Measurements from ENCODE around the gene SLC6A9. TPM values are rescaled to one million over a fixed set of nuclear protein-coding genes. Genes with fewer than 3 reads are reported as not detected.

Gene SLC6A9
- total and polyA plus RNA-seq, 2 experiments from 2014 or later: 14.4 to 20.0 TPM

DNA sequence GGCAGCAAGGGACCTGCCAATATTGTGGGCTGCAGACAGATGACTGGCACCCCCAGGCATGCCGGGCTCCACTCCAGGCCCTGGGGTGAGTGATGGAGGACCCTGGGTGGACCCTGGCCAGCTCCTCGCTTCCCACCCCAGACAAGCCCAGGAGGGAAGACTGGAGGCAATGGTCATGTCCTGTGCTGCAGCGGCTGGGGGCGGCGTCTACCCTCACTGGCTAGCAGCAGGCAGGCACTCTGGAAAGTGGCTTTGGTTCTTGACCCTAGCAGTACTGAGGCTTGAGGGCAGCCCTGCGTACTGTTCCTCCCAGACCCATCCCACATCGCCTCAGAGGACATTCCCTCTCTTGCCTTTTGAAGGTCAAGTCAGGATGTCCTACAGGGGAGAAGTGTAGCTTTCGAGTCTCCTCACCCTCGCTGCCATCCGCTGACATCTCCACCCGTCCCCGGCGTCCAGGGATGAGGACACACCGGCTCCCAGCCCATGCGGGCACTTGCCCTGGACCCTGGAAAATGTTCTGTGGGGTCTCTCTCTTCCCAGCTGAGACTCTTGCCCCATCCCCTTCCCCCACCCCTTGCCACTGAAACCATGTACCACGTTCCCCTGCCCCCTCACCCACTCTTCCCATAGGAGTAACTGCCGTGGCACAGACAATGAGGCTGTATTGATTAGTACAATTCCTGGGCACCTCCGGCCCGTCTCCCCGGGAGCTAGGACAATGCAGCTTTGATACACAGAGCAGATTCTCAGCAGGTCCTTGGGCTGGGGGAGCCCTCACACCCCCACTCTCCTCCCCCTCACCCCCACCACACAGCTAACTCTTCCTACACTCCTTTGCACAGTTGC, 15.0 kb downstream of the SLC6A9 start:
- H4K20me1 ChIP-seq (replicated peaks; ENCODE audit: insufficient read depth): peaks cover 7% of the 10 kb centered on the region; the same call in 1 of the 2 replicates
- no peak overlapping the region for H2AFZ ChIP-seq
- Mint-ChIP-seq H3K9me3 (no peaks in the 10 kb centered on the region), H3K4me3 (no peak overlapping the region), H3K27ac (no peak overlapping the region), H3K27me3 (ENCODE audit: insufficient read depth, low read depth, poor library complexity) (peaks cover 5% of the 10 kb centered on the region), H3K36me3 (ENCODE audit: low read depth) (peaks cover 15% of the 10 kb centered on the region), H3K4me1 (peaks cover 18% of the 10 kb centered on the region)
- H3K36me3 ChIP-seq (ENCODE audit: insufficient read depth): no peaks in the 10 kb centered on the region; the same call in 1 of the 2 replicates
- no peaks in the 10 kb centered on the region for H3K27me3 ChIP-seq (ENCODE audit: insufficient read depth)
- no peak overlapping the region for H3K27ac ChIP-seq (ENCODE audit: low read depth)
- TF ChIP-seq CREB1 (CRISPR knock-in tag; IDR thresholded peaks at IDR 0.05; ENCODE audit: low read depth) (no peak), STAT1 (IDR thresholded peaks at IDR 0.05; ENCODE audit: unreplicated experiment) (no peak)
- H3F3A ChIP-seq (replicated peaks; ENCODE audit: low read depth): no peaks in the 10 kb centered on the region
- no peak overlapping the region for H3K4me2 ChIP-seq
- H3K9me2 ChIP-seq (ENCODE audit: insufficient read depth): no peaks in the 10 kb centered on the region
- H3K79me2 ChIP-seq (replicated peaks; ENCODE audit: insufficient read depth): no peaks in the 10 kb centered on the region
- H3K4me1 ChIP-seq (ENCODE audit: insufficient read depth): no peaks in the 10 kb centered on the region
- no peak overlapping the region for H3K4me3 ChIP-seq
- peak; percentile 22 for ATAC-seq
- DNase-seq (ENCODE audit: low spot score): no peak

DNA sequence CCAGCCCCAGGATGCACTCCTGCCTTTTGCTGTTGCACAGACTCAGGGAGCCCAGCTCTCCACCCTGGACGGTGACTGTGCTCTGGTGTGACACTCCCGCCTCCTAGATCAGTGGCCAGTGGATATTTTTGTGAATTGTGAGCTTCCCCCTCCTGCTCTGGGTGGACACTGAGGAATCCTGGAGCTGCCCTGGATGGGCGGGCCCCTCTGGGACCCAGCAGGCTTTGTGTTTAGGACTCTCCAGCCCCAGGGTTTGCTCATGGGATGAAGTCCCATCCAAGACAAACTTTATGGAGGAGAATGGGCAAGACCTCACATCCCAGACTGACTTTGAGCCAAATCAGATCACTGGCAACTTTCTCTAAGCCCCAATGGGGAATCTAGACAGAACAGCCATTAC, 16.1 kb downstream of the SLC6A9 start:
- H3K27me3 ChIP-seq (ENCODE audit: insufficient read depth): no peaks in the 10 kb centered on the region
- peaks cover 7% of the 10 kb centered on the region; the same call in 1 of the 2 replicates for H4K20me1 ChIP-seq (replicated peaks; ENCODE audit: insufficient read depth)
- no peaks in the 10 kb centered on the region; the same call in 1 of the 2 replicates for H3K36me3 ChIP-seq (ENCODE audit: insufficient read depth)
- peaks cover 7% of the 10 kb centered on the region for H3K36me3 Mint-ChIP-seq (ENCODE audit: low read depth)
- no peak overlapping the region for H3K27ac ChIP-seq (ENCODE audit: low read depth)
- ATAC-seq: no peak
- H3K79me2 ChIP-seq (replicated peaks; ENCODE audit: insufficient read depth): no peaks in the 10 kb centered on the region
- H3K9me3 Mint-ChIP-seq: no peaks in the 10 kb centered on the region
- TF ChIP-seq POLR2AphosphoS5 (IDR thresholded peaks at IDR 0.05; ENCODE audit: low read depth): no peak
- TF ChIP-seq EZH2phosphoT487 (IDR thresholded peaks at IDR 0.05; ENCODE audit: unreplicated experiment): no peak
- peaks cover 18% of the 10 kb centered on the region for H3K4me1 Mint-ChIP-seq
- 0 out of 2 replicates have a peak overlapping the region, but pooled peaks have one; percentile 31 for H3K27ac Mint-ChIP-seq
- H3K4me2 ChIP-seq: no peak overlapping the region
- no peak overlapping the region for H3K4me3 Mint-ChIP-seq
- peaks cover 6% of the 10 kb centered on the region for H3K27me3 Mint-ChIP-seq (ENCODE audit: insufficient read depth, low read depth, poor library complexity)
- H3K4me1 ChIP-seq (ENCODE audit: insufficient read depth): no peaks in the 10 kb centered on the region
- no peak for DNase-seq (ENCODE audit: low spot score)
- no peak overlapping the region for H2AFZ ChIP-seq
- no peaks in the 10 kb centered on the region for H3F3A ChIP-seq (replicated peaks; ENCODE audit: low read depth)
- H3K4me3 ChIP-seq: no peak overlapping the region
- no peaks in the 10 kb centered on the region for H3K9me2 ChIP-seq (ENCODE audit: insufficient read depth)

DNA sequence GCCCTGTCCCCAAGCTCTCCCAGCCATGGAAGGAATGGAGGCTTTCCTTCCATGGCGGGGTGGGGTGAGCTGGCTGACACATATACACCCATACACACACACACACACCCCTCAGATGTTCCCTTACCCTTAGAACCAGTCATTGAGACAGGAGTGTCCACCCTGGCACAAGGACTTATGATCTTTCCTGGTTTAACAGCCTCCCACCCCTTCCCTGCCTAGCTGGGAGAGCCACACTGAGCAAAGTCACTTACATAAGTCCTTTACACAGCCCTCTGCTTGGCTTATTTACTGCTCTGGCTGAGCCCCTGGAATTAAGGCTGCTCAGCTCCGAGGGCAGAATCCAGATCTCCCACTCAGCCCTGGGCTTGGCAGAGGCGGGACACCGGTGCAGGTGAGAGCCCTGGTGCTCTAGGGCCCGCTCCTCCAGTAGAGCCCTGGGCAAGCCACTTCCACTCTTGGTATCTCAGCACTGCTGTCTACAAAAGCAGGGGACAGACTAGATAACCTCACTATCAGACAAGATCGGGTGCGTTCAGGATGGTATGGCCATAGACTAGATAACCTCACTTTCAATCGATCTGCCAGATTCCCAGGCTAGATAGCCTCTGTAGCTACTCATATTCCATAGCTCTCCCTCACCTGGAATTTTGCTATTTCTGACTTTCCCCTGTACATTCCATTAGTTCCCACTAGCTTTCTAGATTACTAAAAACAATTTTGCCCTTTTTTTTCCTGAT, 16.7 kb downstream of the SLC6A9 start:
- no peaks in the 10 kb centered on the region for H3K4me1 ChIP-seq (ENCODE audit: insufficient read depth)
- no peaks in the 10 kb centered on the region for H3K79me2 ChIP-seq (replicated peaks; ENCODE audit: insufficient read depth)
- H3K36me3 ChIP-seq (ENCODE audit: insufficient read depth): no peaks in the 10 kb centered on the region; the same call in 1 of the 2 replicates
- H3K4me3 ChIP-seq: no peak overlapping the region
- H2AFZ ChIP-seq: no peak overlapping the region
- H3K27ac Mint-ChIP-seq: peak overlapping the region; percentile 24; the same call in 1 of the 2 replicates
- H3K27me3 Mint-ChIP-seq (ENCODE audit: insufficient read depth, low read depth, poor library complexity): peaks cover 3% of the 10 kb centered on the region
- H3K27me3 ChIP-seq (ENCODE audit: insufficient read depth): no peaks in the 10 kb centered on the region
- DNase-seq (ENCODE audit: low spot score) (no peak), ATAC-seq (no peak)
- H3F3A ChIP-seq (replicated peaks; ENCODE audit: low read depth): no peaks in the 10 kb centered on the region
- peaks cover 7% of the 10 kb centered on the region; the same call in 1 of the 2 replicates for H4K20me1 ChIP-seq (replicated peaks; ENCODE audit: insufficient read depth)
- no peaks in the 10 kb centered on the region for H3K9me3 Mint-ChIP-seq
- H3K4me1 Mint-ChIP-seq: peaks cover 12% of the 10 kb centered on the region
- H3K9me2 ChIP-seq (ENCODE audit: insufficient read depth): no peaks in the 10 kb centered on the region
- no peak overlapping the region for H3K27ac ChIP-seq (ENCODE audit: low read depth)
- H3K36me3 Mint-ChIP-seq (ENCODE audit: low read depth): peaks cover 10% of the 10 kb centered on the region
- no peak overlapping the region for H3K4me2 ChIP-seq
- TF ChIP-seq, protein P1, sequence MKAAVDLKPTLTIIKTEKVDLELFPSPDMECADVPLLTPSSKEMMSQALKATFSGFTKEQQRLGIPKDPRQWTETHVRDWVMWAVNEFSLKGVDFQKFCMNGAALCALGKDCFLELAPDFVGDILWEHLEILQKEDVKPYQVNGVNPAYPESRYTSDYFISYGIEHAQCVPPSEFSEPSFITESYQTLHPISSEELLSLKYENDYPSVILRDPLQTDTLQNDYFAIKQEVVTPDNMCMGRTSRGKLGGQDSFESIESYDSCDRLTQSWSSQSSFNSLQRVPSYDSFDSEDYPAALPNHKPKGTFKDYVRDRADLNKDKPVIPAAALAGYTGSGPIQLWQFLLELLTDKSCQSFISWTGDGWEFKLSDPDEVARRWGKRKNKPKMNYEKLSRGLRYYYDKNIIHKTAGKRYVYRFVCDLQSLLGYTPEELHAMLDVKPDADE (IDR thresholded peaks at IDR 0.05): no peak
- TF ChIP-seq NANOG (IDR thresholded peaks at IDR 0.05; ENCODE audit: borderline replicate concordance) (no peak), STAT1 (IDR thresholded peaks at IDR 0.05; ENCODE audit: unreplicated experiment) (no peak), CREB1 (CRISPR knock-in tag; IDR thresholded peaks at IDR 0.05; ENCODE audit: low read depth) (no peak)
- TF ChIP-seq, protein P2, sequence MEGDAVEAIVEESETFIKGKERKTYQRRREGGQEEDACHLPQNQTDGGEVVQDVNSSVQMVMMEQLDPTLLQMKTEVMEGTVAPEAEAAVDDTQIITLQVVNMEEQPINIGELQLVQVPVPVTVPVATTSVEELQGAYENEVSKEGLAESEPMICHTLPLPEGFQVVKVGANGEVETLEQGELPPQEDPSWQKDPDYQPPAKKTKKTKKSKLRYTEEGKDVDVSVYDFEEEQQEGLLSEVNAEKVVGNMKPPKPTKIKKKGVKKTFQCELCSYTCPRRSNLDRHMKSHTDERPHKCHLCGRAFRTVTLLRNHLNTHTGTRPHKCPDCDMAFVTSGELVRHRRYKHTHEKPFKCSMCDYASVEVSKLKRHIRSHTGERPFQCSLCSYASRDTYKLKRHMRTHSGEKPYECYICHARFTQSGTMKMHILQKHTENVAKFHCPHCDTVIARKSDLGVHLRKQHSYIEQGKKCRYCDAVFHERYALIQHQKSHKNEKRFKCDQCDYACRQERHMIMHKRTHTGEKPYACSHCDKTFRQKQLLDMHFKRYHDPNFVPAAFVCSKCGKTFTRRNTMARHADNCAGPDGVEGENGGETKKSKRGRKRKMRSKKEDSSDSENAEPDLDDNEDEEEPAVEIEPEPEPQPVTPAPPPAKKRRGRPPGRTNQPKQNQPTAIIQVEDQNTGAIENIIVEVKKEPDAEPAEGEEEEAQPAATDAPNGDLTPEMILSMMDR (conservative IDR thresholded peaks at IDR 0.05; ENCODE audit: low read depth in 2 of 2): no peak
- TF ChIP-seq, protein P3, sequence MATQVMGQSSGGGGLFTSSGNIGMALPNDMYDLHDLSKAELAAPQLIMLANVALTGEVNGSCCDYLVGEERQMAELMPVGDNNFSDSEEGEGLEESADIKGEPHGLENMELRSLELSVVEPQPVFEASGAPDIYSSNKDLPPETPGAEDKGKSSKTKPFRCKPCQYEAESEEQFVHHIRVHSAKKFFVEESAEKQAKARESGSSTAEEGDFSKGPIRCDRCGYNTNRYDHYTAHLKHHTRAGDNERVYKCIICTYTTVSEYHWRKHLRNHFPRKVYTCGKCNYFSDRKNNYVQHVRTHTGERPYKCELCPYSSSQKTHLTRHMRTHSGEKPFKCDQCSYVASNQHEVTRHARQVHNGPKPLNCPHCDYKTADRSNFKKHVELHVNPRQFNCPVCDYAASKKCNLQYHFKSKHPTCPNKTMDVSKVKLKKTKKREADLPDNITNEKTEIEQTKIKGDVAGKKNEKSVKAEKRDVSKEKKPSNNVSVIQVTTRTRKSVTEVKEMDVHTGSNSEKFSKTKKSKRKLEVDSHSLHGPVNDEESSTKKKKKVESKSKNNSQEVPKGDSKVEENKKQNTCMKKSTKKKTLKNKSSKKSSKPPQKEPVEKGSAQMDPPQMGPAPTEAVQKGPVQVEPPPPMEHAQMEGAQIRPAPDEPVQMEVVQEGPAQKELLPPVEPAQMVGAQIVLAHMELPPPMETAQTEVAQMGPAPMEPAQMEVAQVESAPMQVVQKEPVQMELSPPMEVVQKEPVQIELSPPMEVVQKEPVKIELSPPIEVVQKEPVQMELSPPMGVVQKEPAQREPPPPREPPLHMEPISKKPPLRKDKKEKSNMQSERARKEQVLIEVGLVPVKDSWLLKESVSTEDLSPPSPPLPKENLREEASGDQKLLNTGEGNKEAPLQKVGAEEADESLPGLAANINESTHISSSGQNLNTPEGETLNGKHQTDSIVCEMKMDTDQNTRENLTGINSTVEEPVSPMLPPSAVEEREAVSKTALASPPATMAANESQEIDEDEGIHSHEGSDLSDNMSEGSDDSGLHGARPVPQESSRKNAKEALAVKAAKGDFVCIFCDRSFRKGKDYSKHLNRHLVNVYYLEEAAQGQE (IDR thresholded peaks at IDR 0.05; ENCODE audit: unreplicated experiment): no peak
- no peak overlapping the region for H3K4me3 Mint-ChIP-seq

All from GM23338 (cell line).